Measurements from ENCODE around the gene PNLIPRP1. TPM values are rescaled to one million over a fixed set of nuclear protein-coding genes. Genes with fewer than 3 reads are reported as not detected.

PNLIPRP1 gene
- total RNA-seq, 1 donor from 2014 or later: not detected

GRCh38 chr10:116627386-116627933, 36.7 kb downstream of the PNLIPRP1 start:
- DNase-seq (ENCODE audit: low spot score in 2 of 2): no peak

GRCh38 chr10:116629340-116629739, 38.6 kb downstream of the PNLIPRP1 start:
- no peaks in the 10 kb centered on the region for H3K27me3 ChIP-seq
- DNase-seq (ENCODE audit: low spot score in 2 of 2): no peak
- H3K4me3 ChIP-seq: no peak overlapping the region
- H3K27ac ChIP-seq: no peak overlapping the region
- no peaks in the 10 kb centered on the region for H3K36me3 ChIP-seq
- TF ChIP-seq CTCF (IDR thresholded peaks at IDR 0.05): no peak
- H3K4me1 ChIP-seq: no peaks in the 10 kb centered on the region
- intact Hi-C loops (cut with DNase I): no loop called here
- H3K9me3 ChIP-seq: no peaks in the 10 kb centered on the region

More at GRCh38 chr10:116627386-116627933, 36.7 kb downstream of the PNLIPRP1 start:
- Histone ChIP-seq H3K9me3 (no peaks in the 10 kb centered on the region), H3K4me3 (peak overlapping the region in 1 of 2 donors; percentile 13), H3K27me3 (no peaks in the 10 kb centered on the region), H3K4me1 (no peaks in the 10 kb centered on the region), H3K36me3 (no peaks in the 10 kb centered on the region), H3K27ac (no peak overlapping the region)
- TF ChIP-seq CTCF (IDR thresholded peaks at IDR 0.05): peak in 1 of 3 experiments; percentile 6
- intact Hi-C loops (cut with DNase I): no loop called here

- Histone ChIP-seq H3K4me3 (no peak overlapping the region), H3K4me1 (no peaks in the 10 kb centered on the region)
- no peak for TF ChIP-seq CTCF (IDR thresholded peaks at IDR 0.05)
Observed at GRCh38 chr10:116630020-116630419, 39.3 kb downstream of the PNLIPRP1 start.

GRCh38 chr10:116631871-116632295, 41.1 kb downstream of the PNLIPRP1 start:
- Histone ChIP-seq H3K4me3 (no peak overlapping the region), H3K36me3 (no peaks in the 10 kb centered on the region), H3K27ac (no peak overlapping the region), H3K27me3 (no peaks in the 10 kb centered on the region), H3K4me1 (no peaks in the 10 kb centered on the region), H3K9me3 (no peaks in the 10 kb centered on the region)
- DNase-seq (ENCODE audit: low spot score in 2 of 2): no peak
- no peak for TF ChIP-seq CTCF (IDR thresholded peaks at IDR 0.05)
- intact Hi-C loops (cut with DNase I): no loop called here

More at GRCh38 chr10:116630020-116630419, 39.3 kb downstream of the PNLIPRP1 start:
- no peak for DNase-seq (ENCODE audit: low spot score in 2 of 2)
- no peaks in the 10 kb centered on the region for H3K27me3 ChIP-seq
- H3K27ac ChIP-seq: no peak overlapping the region
- H3K9me3 ChIP-seq: no peaks in the 10 kb centered on the region
- no peaks in the 10 kb centered on the region for H3K36me3 ChIP-seq
- intact Hi-C loops (cut with DNase I): no loop called here

GRCh38 chr10:116632596-116633215, 41.9 kb downstream of the PNLIPRP1 start:
- no peaks in the 10 kb centered on the region for H3K36me3 ChIP-seq
- no peak overlapping the region for H3K27ac ChIP-seq
- no peak for TF ChIP-seq CTCF (IDR thresholded peaks at IDR 0.05)
- no peak overlapping the region for H3K4me3 ChIP-seq
- H3K9me3 ChIP-seq: no peaks in the 10 kb centered on the region
- intact Hi-C loops (cut with DNase I): no loop called here
- H3K27me3 ChIP-seq: no peaks in the 10 kb centered on the region
- H3K4me1 ChIP-seq: no peaks in the 10 kb centered on the region
- DNase-seq (ENCODE audit: low spot score in 2 of 2): no peak

All from ascending aorta (tissue), 2 donors.